GM10266 (cell line): Measurements from ENCODE around the gene RHOT1.
A peak's percentile ranks its signal among the peaks of the same experiment; 100 is the strongest.
"Not testable (repeated sequence)": the region's sequence is repeated elsewhere in the genome, so short reads cannot be mapped to it uniquely, and the experiment has no call there.

Experiments
- DNase-seq: peaks from one replicate; pipeline ENCODE4 v3.0.0; 2012; ENCODE audit errors: extremely low spot score
- TF ChIP-seq, protein P1 (sequence below): IDR thresholded peaks from 2 replicates; pipeline ENCODE4 v1.5.1; 2012; ENCODE audit warnings: mild to moderate bottlenecking, low read depth; ENCODE audit not compliant: control insufficient read depth, insufficient read depth; ENCODE audit errors: missing control alignments

RHOT1 gene

GRCh38 chr17:32126325-32126724 is 16.0 kb upstream of the RHOT1 start:
- TF ChIP-seq, protein P1, sequence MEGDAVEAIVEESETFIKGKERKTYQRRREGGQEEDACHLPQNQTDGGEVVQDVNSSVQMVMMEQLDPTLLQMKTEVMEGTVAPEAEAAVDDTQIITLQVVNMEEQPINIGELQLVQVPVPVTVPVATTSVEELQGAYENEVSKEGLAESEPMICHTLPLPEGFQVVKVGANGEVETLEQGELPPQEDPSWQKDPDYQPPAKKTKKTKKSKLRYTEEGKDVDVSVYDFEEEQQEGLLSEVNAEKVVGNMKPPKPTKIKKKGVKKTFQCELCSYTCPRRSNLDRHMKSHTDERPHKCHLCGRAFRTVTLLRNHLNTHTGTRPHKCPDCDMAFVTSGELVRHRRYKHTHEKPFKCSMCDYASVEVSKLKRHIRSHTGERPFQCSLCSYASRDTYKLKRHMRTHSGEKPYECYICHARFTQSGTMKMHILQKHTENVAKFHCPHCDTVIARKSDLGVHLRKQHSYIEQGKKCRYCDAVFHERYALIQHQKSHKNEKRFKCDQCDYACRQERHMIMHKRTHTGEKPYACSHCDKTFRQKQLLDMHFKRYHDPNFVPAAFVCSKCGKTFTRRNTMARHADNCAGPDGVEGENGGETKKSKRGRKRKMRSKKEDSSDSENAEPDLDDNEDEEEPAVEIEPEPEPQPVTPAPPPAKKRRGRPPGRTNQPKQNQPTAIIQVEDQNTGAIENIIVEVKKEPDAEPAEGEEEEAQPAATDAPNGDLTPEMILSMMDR: no peak
- no peak for DNase-seq

DNA sequence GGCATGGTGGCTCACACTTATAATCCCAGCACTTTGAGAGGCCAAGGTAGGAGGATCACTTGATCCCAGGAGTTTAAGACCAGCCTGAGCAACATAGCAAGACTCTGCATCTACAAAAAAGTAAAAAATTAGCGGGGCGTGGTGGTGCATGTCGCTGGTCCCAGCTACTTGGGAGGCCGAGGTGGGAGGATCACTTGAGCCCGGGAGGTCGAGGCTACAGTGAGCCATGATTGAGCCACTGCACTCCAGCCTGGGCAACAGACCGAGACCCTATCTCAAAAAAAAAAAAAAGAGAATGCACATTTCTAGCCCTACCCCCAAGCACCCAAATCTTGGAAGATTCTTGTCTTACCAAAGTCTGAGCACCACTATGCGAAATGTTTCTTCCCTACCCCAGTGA is 15.6 kb upstream of the RHOT1 start:
- TF ChIP-seq, protein P1: no peak
- no peak for DNase-seq

DNA sequence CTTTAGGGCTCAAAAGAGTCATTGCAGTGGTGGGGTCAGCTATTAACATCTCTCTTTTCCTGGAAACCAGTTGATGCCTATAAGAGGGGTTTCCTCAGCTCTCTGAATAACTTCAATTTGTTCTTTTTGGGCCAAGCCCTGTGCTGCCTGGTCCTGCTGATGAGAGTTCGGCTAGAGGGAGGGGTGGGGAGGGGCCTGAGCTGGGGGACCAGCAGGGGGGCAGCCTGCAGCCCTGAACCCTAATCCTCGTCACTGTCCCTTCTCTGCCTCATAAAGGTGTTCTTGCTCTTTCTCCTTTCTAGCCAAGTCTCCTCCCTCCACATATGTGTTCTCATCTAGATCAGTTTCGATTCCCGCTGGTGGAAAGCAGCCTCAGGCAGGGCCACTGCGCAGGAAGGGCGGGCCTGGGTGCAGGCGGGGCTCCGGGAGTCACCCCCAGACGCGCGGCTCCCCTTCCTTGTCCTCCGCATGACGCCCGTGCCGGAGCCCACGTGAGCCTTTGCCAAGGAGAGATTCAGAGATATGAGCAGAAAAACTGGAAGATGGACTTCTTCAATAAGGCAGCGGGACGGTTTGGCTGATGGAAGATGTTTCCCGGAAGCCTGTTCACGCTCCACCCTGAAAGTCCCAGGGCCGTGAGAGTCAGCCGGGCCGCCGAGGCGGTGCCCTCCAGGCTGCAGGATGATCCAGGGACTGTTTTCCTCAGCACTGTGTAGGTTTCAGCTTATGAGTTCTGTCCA is 15.0 kb upstream of the RHOT1 start:
- TF ChIP-seq, protein P1: no peak

GRCh38 chr17:32128470-32128869 is 13.8 kb upstream of the RHOT1 start:
- DNase-seq: not testable (repeated sequence)

More for the DNA sequence above, 15.0 kb upstream of the RHOT1 start:
- peak; percentile 79 for DNase-seq

DNA sequence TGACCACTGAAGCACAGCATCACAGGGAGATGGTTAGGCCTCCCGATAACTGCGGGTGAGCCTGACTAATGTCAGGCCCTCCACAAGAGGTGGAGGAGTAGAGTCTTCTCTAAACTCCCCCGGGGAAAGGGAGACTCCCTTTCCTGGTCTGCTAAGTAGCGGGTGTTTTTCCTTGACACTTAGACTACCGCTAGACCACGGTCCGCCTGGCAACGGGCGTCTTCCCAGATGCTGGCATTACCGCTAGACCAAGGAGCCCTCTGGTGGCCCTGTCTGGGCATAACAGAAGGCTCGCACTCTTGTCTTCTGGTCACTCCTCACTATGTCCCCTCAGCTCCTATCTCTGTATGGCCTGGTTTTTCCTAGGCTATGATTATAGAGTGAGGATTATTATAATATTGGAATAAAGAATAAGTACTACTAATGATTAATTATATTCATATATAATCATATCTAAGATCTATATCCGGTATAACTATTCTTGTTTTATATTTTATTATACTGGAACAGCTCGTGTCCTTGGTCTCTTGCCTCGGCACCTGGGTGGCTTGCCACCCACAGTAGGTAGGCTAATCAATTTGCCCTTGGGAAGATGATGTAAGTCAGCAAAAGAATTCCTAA is 6.7 kb upstream of the RHOT1 start:
- DNase-seq: not testable (repeated sequence)

DNA sequence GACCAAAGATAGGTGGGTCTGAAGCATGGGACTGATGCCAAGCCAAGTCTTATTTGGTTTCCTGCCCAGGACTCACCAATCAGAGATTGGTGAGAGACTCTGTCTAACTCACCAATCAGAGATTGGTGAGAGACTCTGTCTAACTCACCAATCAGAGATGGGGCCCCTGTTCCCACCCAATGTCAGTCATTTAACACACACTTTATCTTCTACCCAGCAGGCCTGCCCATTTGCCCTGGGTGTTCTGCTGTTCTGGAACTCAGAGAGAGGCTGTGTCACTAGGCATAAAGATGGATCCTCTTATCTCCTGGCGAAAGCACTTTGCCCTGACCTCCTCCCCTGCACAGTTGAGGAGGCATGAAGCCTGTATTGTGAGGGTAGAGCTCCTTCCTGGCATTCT is 5.4 kb upstream of the RHOT1 start:
- no peak for DNase-seq

GRCh38 chr17:32139504-32139903 is 2.8 kb upstream of the RHOT1 start:
- DNase-seq: not testable (repeated sequence)

More for the DNA sequence above, 5.4 kb upstream of the RHOT1 start:
- TF ChIP-seq, protein P1: no peak

DNA sequence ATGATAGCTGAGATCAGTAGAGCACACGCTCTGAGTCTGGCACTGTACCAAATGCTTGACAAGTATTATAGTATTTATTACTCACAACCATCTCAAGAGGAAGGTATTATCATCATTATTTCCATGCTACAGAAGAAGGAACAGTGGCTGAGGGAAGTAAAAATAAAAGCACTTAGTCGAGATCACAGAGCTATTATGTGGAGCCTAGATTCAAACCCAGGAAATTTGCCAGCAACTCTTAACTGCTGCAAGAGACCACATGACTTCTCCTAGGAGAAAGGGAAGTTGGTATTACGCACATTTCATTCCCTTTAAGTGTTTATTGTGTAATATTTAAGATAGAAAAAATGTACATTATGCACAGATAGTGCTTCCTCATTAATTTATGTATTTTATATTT is 1.0 kb upstream of the RHOT1 start:
- TF ChIP-seq, protein P1: no peak
- no peak for DNase-seq

DNA sequence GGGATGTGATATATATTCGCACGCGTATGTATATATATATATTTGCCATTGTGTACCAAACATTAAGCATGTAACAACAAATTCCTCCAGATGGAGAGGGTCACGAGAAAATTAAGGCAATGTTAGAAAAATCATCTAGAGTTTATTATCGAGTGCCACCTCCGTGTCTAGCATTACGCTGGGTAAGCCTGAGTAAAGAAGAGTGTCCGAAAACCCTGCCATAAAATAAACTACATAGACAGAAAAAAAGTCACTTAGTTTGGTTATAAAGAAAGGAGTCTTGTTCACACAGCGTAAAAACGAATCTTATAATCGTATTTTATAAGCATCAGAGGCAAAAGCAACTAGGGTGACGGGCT is 644 bp upstream of the RHOT1 start:
- TF ChIP-seq, protein P1: no peak
- no peak for DNase-seq
